Upper lobe of left lung (tissue), 6 donors: ENCODE data around the gene ADD2. TPM values are rescaled to one million over a fixed set of nuclear protein-coding genes. Genes with fewer than 3 reads are reported as not detected.

Experiments used
- ATAC-seq, 2 donors: fragments of 200-7000 bp; cut with Tn5 transposase; one replicate each; pipeline ENCODE4 v1.9.1; 2022; ENCODE audit warnings: mild to moderate bottlenecking in 2 of 2, moderate library complexity in 2 of 2; ENCODE audit not compliant: low FRiP score in 2 of 2
- DNase-seq, 2 donors: peaks; one replicate each; pipeline ENCODE4 v3.0.0-alpha.2; 2019 to 2020
- H3K27ac ChIP-seq, 4 donors: fragments of 200-600 bp; sonication (generic); one replicate each; pipeline ENCODE4 v1.5.1; 2016 to 2019
- H3K27me3 ChIP-seq, 4 donors: fragments of 200-600 bp; sonication (generic); one replicate each; pipeline ENCODE4 v1.5.1; 2017 to 2019
- H3K36me3 ChIP-seq, 4 donors: fragments of 200-600 bp; sonication (generic); one replicate each; pipeline ENCODE4 v1.5.1; 2016 to 2019
- H3K4me1 ChIP-seq, 4 donors: fragments of 200-600 bp; sonication (generic); one replicate each; pipeline ENCODE4 v1.5.1; 2018 to 2019
- H3K4me3 ChIP-seq, 4 donors: fragments of 200-600 bp; sonication (generic); one replicate each; pipeline ENCODE4 v1.5.1; 2017 to 2019; ENCODE audit warnings: mild to moderate bottlenecking in 2 of 4, moderate library complexity in 1 of 4
- H3K9me3 ChIP-seq, 4 donors: fragments of 200-600 bp; sonication (generic); one replicate each; pipeline ENCODE4 v1.5.1; 2018 to 2019
- CTCF ChIP-seq, 6 experiments: fragments of 450-650 bp in 4 of 6; fragments of 200-600 bp in 2 of 6; sonication (generic) in 2 of 6; IDR thresholded peaks; one replicate each; pipeline ENCODE4 v1.5.1; 2016 to 2019; ENCODE audit warnings: antibody characterized with exemption in 6 of 6
- EP300 ChIP-seq, 4 donors: sonication (generic); formaldehyde crosslinking; IDR thresholded peaks; one replicate each; pipeline ENCODE4 v1.5.1; 2017; ENCODE audit warnings: antibody characterized with exemption in 4 of 4, control low read depth in 2 of 4
- POLR2A ChIP-seq, 4 donors: fragments of 450-650 bp; IDR thresholded peaks; one replicate each; pipeline ENCODE4 v1.5.1; 2016 to 2017; ENCODE audit warnings: antibody characterized with exemption in 4 of 4, mild to moderate bottlenecking in 2 of 4
- POLR2AphosphoS5 ChIP-seq, 2 donors: sonication (generic); formaldehyde crosslinking; IDR thresholded peaks; one replicate each; pipeline ENCODE4 v1.5.1; 2017; ENCODE audit warnings: antibody characterized with exemption in 2 of 2
- WGBS, 2 donors: methylation state at CpG; one replicate each; pipeline ENCODE4 v1.1.5; 2017 to 2018; 5-methylcytosine and 5-hydroxymethylcytosine counted together
- total RNA-seq, 6 donors: library from RNA; depleted of rRNA in 4 of 6; stranded (reverse); fragments of >200 nt in 4 of 6; gene quantifications; one replicate each; pipeline versions ENCODE4 v1.1.0 to v1.2.1, GENCODE V29; 2016 to 2021
- donor health status: DM: no; HTN: no; CAD: no; lungs with moderate emphysema.
- donor health status: DM: no; HTN: yes; CAD: no; lungs with severe emphysema.

The ADD2 gene
- total RNA-seq, 6 donors from 2014 or later: under 0.01 to 3.3 (median 0.50) TPM

DNA sequence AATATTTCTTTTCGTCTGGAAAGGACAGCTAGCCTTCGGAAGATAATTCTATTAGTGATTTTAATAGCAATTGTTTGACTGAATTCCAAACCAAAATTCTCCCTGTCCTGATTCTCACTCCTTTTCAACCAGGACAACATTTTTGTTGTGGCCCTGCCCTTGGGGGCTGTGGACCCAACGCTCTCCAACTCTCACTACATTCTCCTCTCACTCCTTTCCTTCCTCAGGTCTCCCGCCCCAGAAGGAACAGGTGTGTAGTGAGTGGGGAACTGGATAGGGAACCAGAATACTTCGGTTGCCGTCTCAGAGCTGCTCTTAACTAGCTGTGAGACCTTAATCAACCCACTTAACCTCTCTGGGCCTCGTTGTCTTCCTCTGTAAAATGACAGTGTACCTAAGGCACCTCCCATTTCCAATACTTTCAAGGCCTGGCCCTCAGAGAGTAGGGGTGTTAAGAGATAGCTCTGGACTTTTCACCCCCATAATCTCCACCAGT is 638 bp upstream of the ADD2 start:
- H3K36me3 ChIP-seq: no peaks in the 10 kb centered on the region
- no peak for DNase-seq
- 52 to 69% methylated on average over 7 of the region's 7 CpGs for WGBS, 2 donors
- H3K9me3 ChIP-seq: no peaks in the 10 kb centered on the region
- ATAC-seq: no peak
- H3K4me3 ChIP-seq: no peak overlapping the region
- no peak overlapping the region for H3K27ac ChIP-seq
- no peak for TF ChIP-seq POLR2AphosphoS5 (IDR thresholded peaks at IDR 0.05)
- peaks cover 14 to 20% (median 16%) of the 10 kb centered on the region in 4 donors for H3K4me1 ChIP-seq
- H3K27me3 ChIP-seq: peaks cover 0 to 18% (median 7%) of the 10 kb centered on the region in 4 donors

GRCh38 chr2:70767079-70767698 is 811 bp downstream of the ADD2 start:
- ATAC-seq: peak in 1 of 2 donors; percentile 43
- TF ChIP-seq CTCF (IDR thresholded peaks at IDR 0.05): no peak
- TF ChIP-seq EP300 (IDR thresholded peaks at IDR 0.05): no peak
- TF ChIP-seq POLR2A (IDR thresholded peaks at IDR 0.05): no peak
- no peak for TF ChIP-seq POLR2AphosphoS5 (IDR thresholded peaks at IDR 0.05)
- Histone ChIP-seq H3K9me3 (no peaks in the 10 kb centered on the region), H3K4me3 (peak overlapping the region; percentile 1 to 48 (median 36)), H3K4me1 (peaks cover 14 to 20% (median 16%) of the 10 kb centered on the region in 4 donors), H3K27ac (peak overlapping the region in 1 of 4 donors; percentile 3), H3K36me3 (no peaks in the 10 kb centered on the region), H3K27me3 (peaks cover 0 to 18% (median 7%) of the 10 kb centered on the region in 4 donors)
- 2 to 6% methylated on average over 5 to 26 of the region's 51 CpGs for WGBS, 2 donors
- peak in 1 of 2 donors; percentile 84 for DNase-seq

DNA sequence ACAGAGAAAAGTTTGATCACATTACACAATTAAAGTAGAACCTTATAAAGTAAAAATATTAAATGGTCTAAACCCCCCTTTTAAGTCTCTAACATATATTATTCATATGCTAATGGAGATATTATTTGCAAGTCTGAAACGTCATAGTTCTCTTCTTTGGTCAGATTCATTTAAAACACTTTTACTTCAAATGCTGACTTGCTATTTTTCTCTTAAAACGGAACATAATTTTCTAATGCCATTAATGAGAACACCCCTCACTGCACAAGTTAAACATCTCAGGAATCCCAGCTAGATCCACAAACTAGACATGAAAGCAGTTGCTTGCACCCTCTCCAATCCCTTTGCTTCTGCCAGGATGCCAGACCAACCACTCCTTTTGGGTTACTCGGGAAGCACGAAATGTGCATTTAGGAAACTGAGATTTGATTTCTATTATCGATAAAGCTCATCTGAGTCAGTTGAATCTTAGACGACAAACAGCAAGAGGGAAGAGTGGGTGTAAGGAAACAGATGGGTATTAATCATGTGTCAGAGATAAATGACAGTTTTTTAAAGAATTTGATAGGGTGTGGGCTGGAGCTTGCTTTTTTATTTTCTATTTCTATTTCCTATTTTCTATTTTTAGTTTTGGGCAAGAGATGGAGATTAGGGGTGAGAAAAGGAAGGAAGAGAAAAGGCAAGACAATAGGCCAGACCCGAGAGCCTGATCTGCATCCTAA is 1.5 kb downstream of the ADD2 start:
- TF ChIP-seq POLR2A (IDR thresholded peaks at IDR 0.05) (no peak), POLR2AphosphoS5 (IDR thresholded peaks at IDR 0.05) (no peak), CTCF (IDR thresholded peaks at IDR 0.05) (no peak), EP300 (IDR thresholded peaks at IDR 0.05) (no peak)
- ATAC-seq: no peak
- Histone ChIP-seq H3K4me3 (peak overlapping the region in 3 of 4 donors; percentile 33 to 48 (median 38)), H3K27ac (no peak overlapping the region), H3K9me3 (no peaks in the 10 kb centered on the region), H3K4me1 (peaks cover 14 to 20% (median 16%) of the 10 kb centered on the region in 4 donors), H3K27me3 (peaks cover 0 to 18% (median 7%) of the 10 kb centered on the region in 4 donors), H3K36me3 (no peaks in the 10 kb centered on the region)
- no peak for DNase-seq
- 16 to 19% methylated on average over 7 of the region's 7 CpGs for WGBS, 2 donors

GRCh38 chr2:70765507-70765906 is 2.5 kb downstream of the ADD2 start:
- DNase-seq (no peak), ATAC-seq (no peak)
- H3K4me1 ChIP-seq: peaks cover 14 to 20% (median 16%) of the 10 kb centered on the region in 4 donors
- TF ChIP-seq EP300 (IDR thresholded peaks at IDR 0.05): no peak
- H3K27ac ChIP-seq: no peak overlapping the region
- 86% methylated on average over 7 of the region's 7 CpGs for WGBS, 2 donors
- H3K36me3 ChIP-seq: no peaks in the 10 kb centered on the region
- no peaks in the 10 kb centered on the region for H3K9me3 ChIP-seq
- no peak overlapping the region for H3K4me3 ChIP-seq
- peaks cover 0 to 18% (median 7%) of the 10 kb centered on the region in 4 donors for H3K27me3 ChIP-seq

- Histone ChIP-seq H3K36me3 (no peaks in the 10 kb centered on the region), H3K4me1 (no peaks in the 10 kb centered on the region), H3K9me3 (no peaks in the 10 kb centered on the region), H3K27me3 (no peaks in the 10 kb centered on the region), H3K27ac (no peak overlapping the region), H3K4me3 (no peak overlapping the region)
- no peak for ATAC-seq
- DNase-seq: no peak
- 58 to 62% methylated on average over 1 of the region's 1 CpG for WGBS, 2 donors
- TF ChIP-seq POLR2A (IDR thresholded peaks at IDR 0.05): no peak
Measured at GRCh38 chr2:70759446-70759845, 8.6 kb downstream of the ADD2 start.

DNA sequence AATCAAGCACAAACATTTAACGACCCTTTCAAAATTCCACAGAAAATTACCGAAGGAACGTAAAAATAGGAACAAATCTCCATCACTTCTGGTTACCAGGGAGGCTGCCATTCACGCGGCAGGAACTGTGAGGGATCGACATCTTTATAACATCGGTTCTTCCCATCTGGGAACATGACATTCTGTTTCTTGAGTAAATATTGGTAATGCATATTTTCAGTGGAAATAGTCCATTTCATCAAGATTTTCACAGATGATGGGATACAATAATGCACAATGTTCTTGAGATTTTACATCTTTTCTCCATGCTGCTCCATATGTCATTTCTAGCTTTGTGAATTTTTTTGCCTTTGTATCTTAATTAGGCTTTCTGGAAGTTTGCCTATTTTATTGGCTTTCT is 10.0 kb downstream of the ADD2 start:
- no peaks in the 10 kb centered on the region for H3K9me3 ChIP-seq
- 95 to 96% methylated on average over 7 of the region's 7 CpGs for WGBS, 2 donors
- ATAC-seq: no peak
- no peaks in the 10 kb centered on the region for H3K27me3 ChIP-seq
- DNase-seq: no peak
- H3K27ac ChIP-seq: no peak overlapping the region
- peaks cover 0 to 5% (median 0%) of the 10 kb centered on the region in 4 donors for H3K4me1 ChIP-seq
- TF ChIP-seq EP300 (IDR thresholded peaks at IDR 0.05) (no peak), POLR2A (IDR thresholded peaks at IDR 0.05) (no peak), POLR2AphosphoS5 (IDR thresholded peaks at IDR 0.05) (no peak), CTCF (IDR thresholded peaks at IDR 0.05) (no peak)
- no peak overlapping the region for H3K4me3 ChIP-seq
- no peaks in the 10 kb centered on the region for H3K36me3 ChIP-seq
